ENCODE data around the gene LYRM4.

The LYRM4 gene

GRCh38 chr6:5243069-5243468, 17.7 kb downstream of the LYRM4 start:
- DNase-seq (ENCODE audit: low read depth), result no peak

GRCh38 chr6:5241252-5241651, 19.5 kb downstream of the LYRM4 start:
- no peak for DNase-seq (ENCODE audit: low read depth)

- DNase-seq (ENCODE audit: low read depth), result no peak
These were observed 22.4 kb downstream of the LYRM4 start for GRCh38 chr6:5238336-5238735.

- DNase-seq (ENCODE audit: low read depth), result no peak
These were observed 22.9 kb downstream of the LYRM4 start for GRCh38 chr6:5237805-5238204.

- DNase-seq (ENCODE audit: low read depth), result no peak
These were observed 24.9 kb downstream of the LYRM4 start for GRCh38 chr6:5235830-5236229.

- DNase-seq (ENCODE audit: low read depth), result no peak
These were observed 25.9 kb downstream of the LYRM4 start for GRCh38 chr6:5234874-5235273.

- DNase-seq (ENCODE audit: low read depth), result no peak
These were observed 29.5 kb downstream of the LYRM4 start for GRCh38 chr6:5231289-5231688.

GRCh38 chr6:5230081-5230480, 30.7 kb downstream of the LYRM4 start:
- no peak for DNase-seq (ENCODE audit: low read depth)

GRCh38 chr6:5229356-5229755, 31.4 kb downstream of the LYRM4 start:
- no peak for DNase-seq (ENCODE audit: low read depth)

- no peak for DNase-seq (ENCODE audit: low read depth)
These were observed 37.4 kb downstream of the LYRM4 start for GRCh38 chr6:5223309-5223708.

- DNase-seq (ENCODE audit: low read depth), result no peak
These were observed 40.3 kb downstream of the LYRM4 start for GRCh38 chr6:5220443-5220842.

GRCh38 chr6:5219011-5219691, 41.6 kb downstream of the LYRM4 start:
- DNase-seq (ENCODE audit: low read depth), result no peak

- no peak for DNase-seq (ENCODE audit: low read depth)
These were observed 43.4 kb downstream of the LYRM4 start for GRCh38 chr6:5217356-5217755.

GRCh38 chr6:5215799-5216198, 45.0 kb downstream of the LYRM4 start:
- no peak for DNase-seq (ENCODE audit: low read depth)

- DNase-seq (ENCODE audit: low read depth), result no peak
These were observed 45.6 kb downstream of the LYRM4 start for GRCh38 chr6:5215159-5215558.

GRCh38 chr6:5214570-5215052, 46.1 kb downstream of the LYRM4 start:
- no peak for DNase-seq (ENCODE audit: low read depth)

GRCh38 chr6:5213836-5214235, 46.9 kb downstream of the LYRM4 start:
- no peak for DNase-seq (ENCODE audit: low read depth)

- no peak for DNase-seq (ENCODE audit: low read depth)
These were observed 49.3 kb downstream of the LYRM4 start for GRCh38 chr6:5211492-5211891.

GRCh38 chr6:5208471-5208971, 52.2 kb downstream of the LYRM4 start:
- no peak for DNase-seq (ENCODE audit: low read depth)

- DNase-seq (ENCODE audit: low read depth), result no peak
These were observed 52.7 kb downstream of the LYRM4 start for GRCh38 chr6:5208057-5208456.

- DNase-seq (ENCODE audit: low read depth), result no peak
These were observed 53.7 kb downstream of the LYRM4 start for GRCh38 chr6:5206920-5207561.

GRCh38 chr6:5205877-5206850, 54.6 kb downstream of the LYRM4 start:
- peak; percentile 17 for DNase-seq (ENCODE audit: low read depth)
